HepG2 (cell line): ENCODE data around the gene WDR82. TPM values are rescaled to one million over a fixed set of nuclear protein-coding genes. Genes with fewer than 3 reads are reported as not detected.
A peak's percentile ranks its signal among the peaks of the same experiment; 100 is the strongest.

Source experiments
- AHR ChIP-seq: IDR thresholded peaks from 2 replicates; pipeline ENCODE4 v1.6.1; 2018; ENCODE audit warnings: missing genetic modification reagents, missing compliant biosample characterization
- ARNTL ChIP-seq: sonication (generic); formaldehyde crosslinking; IDR thresholded peaks from 2 replicates; pipeline ENCODE4 v1.4.0; 2020; ENCODE audit warnings: mild to moderate bottlenecking, missing genetic modification reagents
- FOXA1 ChIP-seq, 2 experiments: fragments of 450-650 bp in 1 of 2; sonication (generic) in 1 of 2; formaldehyde crosslinking in 1 of 2; IDR thresholded peaks; 2 replicates each; pipeline versions ENCODE4 v1.4.0 to v1.6.1; 2016 to 2020; ENCODE audit warnings: missing genetic modification reagents in 1 of 2
- HNRNPH1 ChIP-seq: fragments of 200-400 bp; formaldehyde crosslinking; optimal IDR thresholded peaks from 2 replicates; pipeline ENCODE3; 2017; ENCODE audit warnings: mild to moderate bottlenecking, low read depth, low read length
- KAT2B ChIP-seq: fragments of 150-350 bp; IDR thresholded peaks from 2 replicates; pipeline ENCODE4 v1.6.1; 2014; ENCODE audit warnings: low read depth, low read length, borderline replicate concordance
- KMT2A ChIP-seq: sonication (generic); formaldehyde crosslinking; IDR thresholded peaks from 2 replicates; pipeline ENCODE4 v1.4.0; 2020; ENCODE audit warnings: missing genetic modification reagents
- MAFF ChIP-seq: IDR thresholded peaks from 2 replicates; pipeline ENCODE4 v1.6.1; 2011; ENCODE audit warnings: low read depth, low read length, improper control_type of control experiment
- MAFG ChIP-seq: sonication (generic); formaldehyde crosslinking; IDR thresholded peaks from 2 replicates; pipeline ENCODE4 v1.5.1; 2020; ENCODE audit warnings: mild to moderate bottlenecking, missing genetic modification reagents
- NBN ChIP-seq: fragments of 450-650 bp; conservative IDR thresholded peaks from 2 replicates; pipeline ENCODE4 v1.6.1; 2017
- NCOR1 ChIP-seq: fragments of 200-600 bp; sonication (generic); IDR thresholded peaks from 2 replicates; pipeline ENCODE4 v1.7.0; 2017; ENCODE audit warnings: antibody characterized with exemption, low read length, borderline replicate concordance
- SAP130 ChIP-seq: IDR thresholded peaks from 2 replicates; pipeline ENCODE4 v1.6.1; 2016; ENCODE audit warnings: low read depth
- ZNF496 ChIP-seq: sonication (generic); formaldehyde crosslinking; IDR thresholded peaks from 2 replicates; pipeline ENCODE4 v1.8.1; 2023; ENCODE audit warnings: mild to moderate bottlenecking, moderate library complexity, missing genetic modification reagents; ENCODE audit not compliant: insufficient replicate concordance
- ZNF615 ChIP-seq: sonication (generic); formaldehyde crosslinking; IDR thresholded peaks from 2 replicates; pipeline ENCODE4 v1.5.0; 2020; ENCODE audit warnings: mild to moderate bottlenecking, missing genetic modification reagents, borderline replicate concordance
- polyA plus RNA-seq, 8 experiments: library from polyadenylated mRNA; depleted of rRNA in 3 of 8; stranded (reverse) in 7 of 8; unstranded in 1 of 8; fragments of >200 nt; fragmentation: Illumina TruSeq in 4 of 8; extraction: Trizol in 4 of 8; gene quantifications; 2 replicates each; pipeline versions ENCODE4 v1.2.1 to v1.2.3, GENCODE V29; 2011 to 2016; ENCODE audit warnings: low read depth in 4 of 8, missing spikeins in 1 of 8, mixed read lengths in 1 of 8; ENCODE audit not compliant: insufficient read depth in 1 of 8
- total RNA-seq, 5 experiments: library from RNA; depleted of rRNA; stranded (reverse); fragments of >200 nt; fragmentation: Illumina TruSeq; extraction: Trizol; gene quantifications; 2 replicates each; pipeline ENCODE4 v1.2.3, GENCODE V29; 2016; ENCODE audit warnings: low read depth in 1 of 5
- TF ChIP-seq, protein P1 (sequence below): sonication (generic); formaldehyde crosslinking; IDR thresholded peaks from 2 replicates; pipeline ENCODE4; 2020; ENCODE audit warnings: missing genetic modification reagents, mild to moderate bottlenecking, borderline replicate concordance
- TF ChIP-seq, protein P2 (sequence below): sonication (generic); formaldehyde crosslinking; IDR thresholded peaks from 2 replicates; pipeline ENCODE4 v1.5.1; 2020; ENCODE audit warnings: missing genetic modification reagents, mild to moderate bottlenecking, borderline replicate concordance
- TF ChIP-seq, protein P3 (sequence below): sonication (generic); formaldehyde crosslinking; IDR thresholded peaks from 2 replicates; pipeline ENCODE4 v1.5.0; 2020; ENCODE audit warnings: missing genetic modification reagents
- TF ChIP-seq, protein P4 (sequence below): sonication (generic); formaldehyde crosslinking; IDR thresholded peaks from 2 replicates; pipeline ENCODE4 v1.5.0; 2020; ENCODE audit warnings: mild to moderate bottlenecking, missing genetic modification reagents
- TF ChIP-seq, protein P5 (sequence below): sonication (generic); formaldehyde crosslinking; conservative IDR thresholded peaks from 2 replicates; pipeline ENCODE4 v1.8.0; 2022; ENCODE audit warnings: low read depth, missing genetic modification reagents

WDR82 gene
- total and polyA plus RNA-seq, 2 of the 13 experiments (the other 11 are each of a cell fraction or from before 2014, with no cell fraction given), result 39.1 to 59.5 TPM

DNA sequence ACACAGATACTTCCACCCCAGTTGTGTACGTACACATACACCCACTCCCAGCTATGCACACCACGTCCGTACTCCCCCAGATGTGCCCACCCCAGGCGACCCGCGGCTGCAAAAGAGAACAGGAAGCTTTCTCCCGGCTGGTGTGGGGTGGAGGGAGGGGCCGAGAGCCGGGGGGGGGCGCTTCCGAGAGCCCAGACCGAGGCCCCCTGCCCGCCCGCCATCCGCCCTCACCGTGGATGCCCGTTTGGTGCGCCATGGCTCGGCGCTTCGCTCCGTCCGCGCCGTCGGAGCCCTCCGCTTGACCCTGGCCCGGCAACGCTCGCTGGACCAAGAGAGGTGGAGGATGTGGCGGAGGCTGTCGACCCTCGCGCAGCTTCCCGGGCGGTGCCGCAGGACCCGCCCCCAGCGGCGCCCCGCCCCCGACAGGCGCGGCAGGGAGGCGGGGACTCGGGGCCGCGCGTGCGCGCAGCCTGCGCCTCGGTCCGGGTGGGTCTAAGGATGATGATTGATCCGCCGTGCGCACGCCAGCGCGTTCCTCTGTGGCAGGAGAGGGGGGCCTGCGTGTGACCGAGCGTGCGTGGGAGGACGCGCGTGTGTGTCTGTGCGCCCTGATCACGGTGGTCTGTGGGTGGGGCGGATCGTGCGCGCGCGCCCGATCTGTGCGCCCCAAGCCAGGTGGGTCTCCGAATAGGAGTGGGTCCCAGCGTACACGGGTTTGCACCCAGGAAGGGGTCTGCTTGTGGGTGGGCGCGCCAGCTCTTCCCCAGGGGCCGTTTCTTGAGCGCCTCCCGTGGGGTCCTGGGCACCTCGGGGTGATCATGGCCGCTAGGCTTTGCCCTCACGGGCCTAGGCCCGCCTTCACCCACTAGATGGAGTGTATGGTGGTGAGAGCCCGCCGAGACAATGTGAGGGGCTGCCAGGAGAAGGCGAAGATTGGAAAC lies 39.4 kb downstream of the WDR82 start, which contains the start of gene TWF2 (continued):
- no peak for TF ChIP-seq NBN
- TF ChIP-seq AHR (CRISPR knock-in tag), result no peak
- TF ChIP-seq, protein P1, sequence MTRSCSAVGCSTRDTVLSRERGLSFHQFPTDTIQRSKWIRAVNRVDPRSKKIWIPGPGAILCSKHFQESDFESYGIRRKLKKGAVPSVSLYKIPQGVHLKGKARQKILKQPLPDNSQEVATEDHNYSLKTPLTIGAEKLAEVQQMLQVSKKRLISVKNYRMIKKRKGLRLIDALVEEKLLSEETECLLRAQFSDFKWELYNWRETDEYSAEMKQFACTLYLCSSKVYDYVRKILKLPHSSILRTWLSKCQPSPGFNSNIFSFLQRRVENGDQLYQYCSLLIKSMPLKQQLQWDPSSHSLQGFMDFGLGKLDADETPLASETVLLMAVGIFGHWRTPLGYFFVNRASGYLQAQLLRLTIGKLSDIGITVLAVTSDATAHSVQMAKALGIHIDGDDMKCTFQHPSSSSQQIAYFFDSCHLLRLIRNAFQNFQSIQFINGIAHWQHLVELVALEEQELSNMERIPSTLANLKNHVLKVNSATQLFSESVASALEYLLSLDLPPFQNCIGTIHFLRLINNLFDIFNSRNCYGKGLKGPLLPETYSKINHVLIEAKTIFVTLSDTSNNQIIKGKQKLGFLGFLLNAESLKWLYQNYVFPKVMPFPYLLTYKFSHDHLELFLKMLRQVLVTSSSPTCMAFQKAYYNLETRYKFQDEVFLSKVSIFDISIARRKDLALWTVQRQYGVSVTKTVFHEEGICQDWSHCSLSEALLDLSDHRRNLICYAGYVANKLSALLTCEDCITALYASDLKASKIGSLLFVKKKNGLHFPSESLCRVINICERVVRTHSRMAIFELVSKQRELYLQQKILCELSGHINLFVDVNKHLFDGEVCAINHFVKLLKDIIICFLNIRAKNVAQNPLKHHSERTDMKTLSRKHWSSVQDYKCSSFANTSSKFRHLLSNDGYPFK, result no peak
- TF ChIP-seq, protein P2, sequence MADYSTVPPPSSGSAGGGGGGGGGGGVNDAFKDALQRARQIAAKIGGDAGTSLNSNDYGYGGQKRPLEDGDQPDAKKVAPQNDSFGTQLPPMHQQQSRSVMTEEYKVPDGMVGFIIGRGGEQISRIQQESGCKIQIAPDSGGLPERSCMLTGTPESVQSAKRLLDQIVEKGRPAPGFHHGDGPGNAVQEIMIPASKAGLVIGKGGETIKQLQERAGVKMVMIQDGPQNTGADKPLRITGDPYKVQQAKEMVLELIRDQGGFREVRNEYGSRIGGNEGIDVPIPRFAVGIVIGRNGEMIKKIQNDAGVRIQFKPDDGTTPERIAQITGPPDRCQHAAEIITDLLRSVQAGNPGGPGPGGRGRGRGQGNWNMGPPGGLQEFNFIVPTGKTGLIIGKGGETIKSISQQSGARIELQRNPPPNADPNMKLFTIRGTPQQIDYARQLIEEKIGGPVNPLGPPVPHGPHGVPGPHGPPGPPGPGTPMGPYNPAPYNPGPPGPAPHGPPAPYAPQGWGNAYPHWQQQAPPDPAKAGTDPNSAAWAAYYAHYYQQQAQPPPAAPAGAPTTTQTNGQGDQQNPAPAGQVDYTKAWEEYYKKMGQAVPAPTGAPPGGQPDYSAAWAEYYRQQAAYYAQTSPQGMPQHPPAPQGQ (CRISPR knock-in tag), result no peak
- TF ChIP-seq, protein P3, sequence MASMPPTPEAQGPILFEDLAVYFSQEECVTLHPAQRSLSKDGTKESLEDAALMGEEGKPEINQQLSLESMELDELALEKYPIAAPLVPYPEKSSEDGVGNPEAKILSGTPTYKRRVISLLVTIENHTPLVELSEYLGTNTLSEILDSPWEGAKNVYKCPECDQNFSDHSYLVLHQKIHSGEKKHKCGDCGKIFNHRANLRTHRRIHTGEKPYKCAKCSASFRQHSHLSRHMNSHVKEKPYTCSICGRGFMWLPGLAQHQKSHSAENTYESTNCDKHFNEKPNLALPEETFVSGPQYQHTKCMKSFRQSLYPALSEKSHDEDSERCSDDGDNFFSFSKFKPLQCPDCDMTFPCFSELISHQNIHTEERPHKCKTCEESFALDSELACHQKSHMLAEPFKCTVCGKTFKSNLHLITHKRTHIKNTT (CRISPR knock-in tag), result no peak
- TF ChIP-seq SAP130 (CRISPR knock-in tag), result peak; percentile 80; the same call in 1 of the 2 replicates
- TF ChIP-seq, protein P4, sequence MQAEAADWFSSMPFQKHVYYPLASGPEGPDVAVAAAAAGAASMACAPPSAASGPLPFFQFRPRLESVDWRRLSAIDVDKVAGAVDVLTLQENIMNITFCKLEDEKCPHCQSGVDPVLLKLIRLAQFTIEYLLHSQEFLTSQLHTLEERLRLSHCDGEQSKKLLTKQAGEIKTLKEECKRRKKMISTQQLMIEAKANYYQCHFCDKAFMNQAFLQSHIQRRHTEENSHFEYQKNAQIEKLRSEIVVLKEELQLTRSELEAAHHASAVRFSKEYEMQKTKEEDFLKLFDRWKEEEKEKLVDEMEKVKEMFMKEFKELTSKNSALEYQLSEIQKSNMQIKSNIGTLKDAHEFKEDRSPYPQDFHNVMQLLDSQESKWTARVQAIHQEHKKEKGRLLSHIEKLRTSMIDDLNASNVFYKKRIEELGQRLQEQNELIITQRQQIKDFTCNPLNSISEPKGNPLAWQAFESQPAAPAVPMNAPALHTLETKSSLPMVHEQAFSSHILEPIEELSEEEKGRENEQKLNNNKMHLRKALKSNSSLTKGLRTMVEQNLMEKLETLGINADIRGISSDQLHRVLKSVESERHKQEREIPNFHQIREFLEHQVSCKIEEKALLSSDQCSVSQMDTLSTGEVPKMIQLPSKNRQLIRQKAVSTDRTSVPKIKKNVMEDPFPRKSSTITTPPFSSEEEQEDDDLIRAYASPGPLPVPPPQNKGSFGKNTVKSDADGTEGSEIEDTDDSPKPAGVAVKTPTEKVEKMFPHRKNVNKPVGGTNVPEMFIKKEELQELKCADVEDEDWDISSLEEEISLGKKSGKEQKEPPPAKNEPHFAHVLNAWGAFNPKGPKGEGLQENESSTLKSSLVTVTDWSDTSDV (CRISPR knock-in tag), result no peak
- no peak for TF ChIP-seq ZNF615 (CRISPR knock-in tag)
- no peak for TF ChIP-seq NCOR1
- TF ChIP-seq ZNF496 (CRISPR knock-in tag), result no peak
- no peak for TF ChIP-seq MAFF
- TF ChIP-seq, protein P5, sequence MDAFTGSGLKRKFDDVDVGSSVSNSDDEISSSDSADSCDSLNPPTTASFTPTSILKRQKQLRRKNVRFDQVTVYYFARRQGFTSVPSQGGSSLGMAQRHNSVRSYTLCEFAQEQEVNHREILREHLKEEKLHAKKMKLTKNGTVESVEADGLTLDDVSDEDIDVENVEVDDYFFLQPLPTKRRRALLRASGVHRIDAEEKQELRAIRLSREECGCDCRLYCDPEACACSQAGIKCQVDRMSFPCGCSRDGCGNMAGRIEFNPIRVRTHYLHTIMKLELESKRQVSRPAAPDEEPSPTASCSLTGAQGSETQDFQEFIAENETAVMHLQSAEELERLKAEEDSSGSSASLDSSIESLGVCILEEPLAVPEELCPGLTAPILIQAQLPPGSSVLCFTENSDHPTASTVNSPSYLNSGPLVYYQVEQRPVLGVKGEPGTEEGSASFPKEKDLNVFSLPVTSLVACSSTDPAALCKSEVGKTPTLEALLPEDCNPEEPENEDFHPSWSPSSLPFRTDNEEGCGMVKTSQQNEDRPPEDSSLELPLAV, result no peak
- TF ChIP-seq HNRNPH1, result no peak
- no peak for TF ChIP-seq KAT2B
- no peak for TF ChIP-seq ARNTL (CRISPR knock-in tag)
- no peak for TF ChIP-seq KMT2A (CRISPR knock-in tag)
- no peak for TF ChIP-seq FOXA1 (IDR thresholded peaks at IDR 0.05)
- TF ChIP-seq FOXA1 (CRISPR knock-in tag; IDR thresholded peaks at IDR 0.05), result peak; percentile 19; the same call in 1 of the 2 replicates
- no peak for TF ChIP-seq MAFG (CRISPR knock-in tag)
